K562 (cell line): Measurements from ENCODE around the gene TRPC4AP. TPM values are rescaled to one million over a fixed set of nuclear protein-coding genes. Genes with fewer than 3 reads are reported as not detected.
A peak's percentile ranks its signal among the peaks of the same experiment; 100 is the strongest.

Experiments used
- ATAC-seq: fragments of 200-7000 bp; cut with Tn5 transposase; 3 replicates; pipeline ENCODE4 v1.9.1; 2020; ENCODE audit warnings: moderate library complexity
- BruUV-seq: library from RNA; stranded (reverse); fragments of 400-500 nt; replicated peaks from 2 replicates; lab custom pipeline; 2021; lab: Mats Ljungman, UMichigan
- CTCF ChIA-PET: fragments of 300-600 bp; formaldehyde crosslinking; extraction: SDS; loops from one replicate; lab custom pipeline; 2021; ENCODE audit warnings: low intra/inter-chr PET ratio; lab: Yijun Ruan, JAX
- POLR2A ChIA-PET: fragments of 300-600, 350-650 bp; sonication (Branson Sonifier 250); formaldehyde crosslinking; extraction: SDS; loops from one replicate; lab custom pipeline; 2021; ENCODE audit warnings: antibody characterized with exemption, inconsistent platforms; lab: Yijun Ruan, JAX
- DNase-seq, 4 experiments: peaks; one replicate each; pipeline versions ENCODE4 v3.0.0 to v3.0.0-alpha.2; 2011 to 2018; ENCODE audit warnings: low spot score in 3 of 4, mixed read lengths in 3 of 4; ENCODE audit errors: extremely low read depth in 1 of 4
- FAIRE-seq: peaks from 2 replicates; lab custom pipeline; 2011; peaks lifted over from hg19 to GRCh38; lab: Jason Lieb, UNC
- H2AFZ ChIP-seq: 2 replicates; pipeline ENCODE4 v1.6.0; 2011; ENCODE audit warnings: low read depth, low read length, control low read depth, inconsistent platforms
- H3K27ac ChIP-seq: fragments of 200-600 bp; 3 replicates; pipeline ENCODE4 v1.8.0; 2011; ENCODE audit warnings: low read depth, mild to moderate bottlenecking, control low read depth, inconsistent platforms, low read length, moderate library complexity, mixed read lengths; ENCODE audit errors: extremely low read depth
- H3K27me3 ChIP-seq, 2 experiments: fragments of 300-600 bp in 1 of 2; 2 replicates in 1 of 2; 3 replicates in 1 of 2; pipeline versions ENCODE4 v1.6.0 to v1.8.0; 2011; ENCODE audit warnings: inconsistent platforms in 2 of 2, low read length in 2 of 2, mild to moderate bottlenecking in 1 of 2, mixed read lengths in 1 of 2, moderate library complexity in 1 of 2; ENCODE audit not compliant: control insufficient read depth in 2 of 2, insufficient read depth in 2 of 2
- H3K36me3 ChIP-seq: fragments of 300-600 bp; 3 replicates; pipeline ENCODE4 v1.8.0; 2011; ENCODE audit warnings: mild to moderate bottlenecking, low read length, inconsistent platforms; ENCODE audit not compliant: control insufficient read depth, insufficient read depth
- H3K4me1 ChIP-seq, 2 experiments: fragments of 200-600 bp in 1 of 2; replicated peaks in 1 of 2; 2 replicates in 1 of 2; 3 replicates in 1 of 2; pipeline versions ENCODE4 v1.5.1 to v1.8.0; 2011; ENCODE audit warnings: inconsistent platforms in 2 of 2, low read length in 2 of 2, mild to moderate bottlenecking in 1 of 2, mixed read lengths in 1 of 2, moderate library complexity in 1 of 2; ENCODE audit not compliant: control insufficient read depth in 2 of 2, insufficient read depth in 2 of 2
- H3K4me2 ChIP-seq: 2 replicates; pipeline ENCODE4 v1.6.1; 2011; ENCODE audit warnings: low read length, control low read depth, inconsistent platforms, mixed read lengths; ENCODE audit not compliant: insufficient read depth
- H3K4me3 ChIP-seq: fragments of 200-600 bp; sonication (generic), shearing (Covaris generic); 2 replicates; pipeline ENCODE4 v1.5.1; 2016; ENCODE audit warnings: control low read depth, inconsistent platforms
- H3K79me2 ChIP-seq: fragments of 200-600 bp; 3 replicates; pipeline ENCODE4 v1.8.0; 2011; ENCODE audit warnings: low read length, inconsistent platforms; ENCODE audit not compliant: control insufficient read depth, insufficient read depth
- H3K9ac ChIP-seq, 2 experiments: 2 replicates each; pipeline versions ENCODE4 v1.6.0 to v1.6.1; 2011; ENCODE audit warnings: low read depth in 2 of 2, low read length in 2 of 2, control low read depth in 1 of 2, inconsistent platforms in 1 of 2, mild to moderate bottlenecking in 1 of 2, mixed read lengths in 1 of 2; ENCODE audit not compliant: insufficient read depth in 1 of 2
- H3K9me1 ChIP-seq: one replicate; pipeline ENCODE4 v1.6.0; 2011; ENCODE audit warnings: inconsistent platforms, mild to moderate bottlenecking, low read length, moderate library complexity; ENCODE audit not compliant: control insufficient read depth, insufficient read depth
- H3K9me3 ChIP-seq: replicated peaks from 2 replicates; pipeline ENCODE4 v1.5.1; 2011; ENCODE audit warnings: low read depth, low read length, inconsistent platforms; ENCODE audit not compliant: control insufficient read depth, insufficient read depth
- H4K20me1 ChIP-seq: replicated peaks from 2 replicates; pipeline ENCODE4 v1.6.1; 2011; ENCODE audit warnings: low read length, inconsistent platforms, mixed read lengths; ENCODE audit not compliant: control insufficient read depth, insufficient read depth
- ASH1L ChIP-seq: fragments of 450-650 bp; IDR thresholded peaks from 2 replicates; pipeline ENCODE4 v1.6.1; 2018; ENCODE audit warnings: borderline replicate concordance, mild to moderate bottlenecking, low read depth; ENCODE audit not compliant: partially characterized antibody
- CSDE1 ChIP-seq, 2 experiments: fragments of 450-650 bp; IDR thresholded peaks; 2 replicates each; pipeline ENCODE4 v1.6.1; 2016; ENCODE audit warnings: mild to moderate bottlenecking in 1 of 2
- GABPA ChIP-seq: fragments of 200-800 bp; sonication (Bioruptor generic); conservative IDR thresholded peaks from 2 replicates; pipeline ENCODE4 v1.6.1; 2016; ENCODE audit warnings: low read depth, missing genetic modification characterization, missing compliant biosample characterization
- HMG20A ChIP-seq: fragments of 450-650 bp; formaldehyde crosslinking; conservative IDR thresholded peaks from 2 replicates; pipeline ENCODE4 v1.4.0; 2020; ENCODE audit warnings: mild to moderate bottlenecking, mixed read lengths
- MED1 ChIP-seq: sonication (generic); formaldehyde crosslinking; IDR thresholded peaks from 2 replicates; pipeline ENCODE4 v1.8.1; 2023; ENCODE audit warnings: missing genetic modification reagents, borderline replicate concordance
- MYC ChIP-seq, 2 experiments: fragments of 250-450 bp in 1 of 2; sonication (Bioruptor Pico) in 1 of 2; IDR thresholded peaks; 2 replicates each; pipeline versions ENCODE4 v1.5.1 to v1.6.1; 2012 to 2021; ENCODE audit warnings: low read depth in 2 of 2, borderline replicate concordance in 1 of 2, improper control_type of control experiment in 1 of 2, low read length in 1 of 2, mild to moderate bottlenecking in 1 of 2, moderate library complexity in 1 of 2
- POLR2G ChIP-seq: fragments of 200-400 bp; formaldehyde crosslinking; IDR thresholded peaks from 2 replicates; pipeline ENCODE4 v1.6.1; 2017; ENCODE audit warnings: low read depth, mild to moderate bottlenecking, antibody characterized with exemption, low read length, moderate library complexity
- RBM22 ChIP-seq: fragments of 200-400 bp; formaldehyde crosslinking; IDR thresholded peaks from 2 replicates; pipeline ENCODE4 v1.6.1; 2018; ENCODE audit warnings: low read length, low read depth; ENCODE audit not compliant: poor library complexity, severe bottlenecking
- SNIP1 ChIP-seq: fragments of 450-650 bp; IDR thresholded peaks from 2 replicates; pipeline ENCODE4 v1.7.1; 2017; ENCODE audit warnings: low read depth, mild to moderate bottlenecking
- TBL1XR1 ChIP-seq, 2 experiments: IDR thresholded peaks; 2 replicates each; pipeline ENCODE4 v1.6.1; 2012; ENCODE audit warnings: improper control_type of control experiment in 2 of 2, low read length in 2 of 2, mild to moderate bottlenecking in 1 of 2
- ZKSCAN3 ChIP-seq: fragments of 250-450 bp; sonication (Bioruptor Pico); IDR thresholded peaks from 2 replicates; pipeline ENCODE4 v1.4.0; 2020
- ZNF764 ChIP-seq: fragments of 250-450 bp; sonication (Bioruptor Pico); IDR thresholded peaks from 2 replicates; pipeline ENCODE4 v1.4.0; 2020; ENCODE audit warnings: low read depth, mild to moderate bottlenecking, moderate library complexity
- WGBS: fragments of 100-300 bp; shearing (Covaris generic); methylation state at CpG from one replicate; pipeline ENCODE4 v1.1.6; 2016; ENCODE audit warnings: low coverage, mixed read lengths; ENCODE audit not compliant: insufficient coverage; ENCODE audit errors: missing lambda C conversion rate; 5-methylcytosine and 5-hydroxymethylcytosine counted together
- in situ Hi-C: fragments of 300-500 bp; cut with MboI; formaldehyde crosslinking; loops from 4 replicates; pipeline ENCODE4 v1.15.0; 2018; ENCODE audit warnings: inconsistent platforms, mixed read lengths
- intact Hi-C: fragments of 100-400 bp; cut with micrococcal nuclease; formaldehyde crosslinking; loops from 2 replicates; pipeline ENCODE4 v1.14.2; 2022
- polyA plus RNA-seq, 8 experiments: library from polyadenylated mRNA; depleted of rRNA in 4 of 8; stranded (reverse) in 5 of 8; unstranded in 3 of 8; fragments of >200 nt; fragmentation: Nextera tagmentation in 2 of 8; fragmentation: Illumina TruSeq in 1 of 8; extraction: Ambion mirVana in 2 of 8; extraction: Trizol in 1 of 8; gene quantifications; 2 replicates each; pipeline versions ENCODE4 v1.2.1 to v1.2.3, GENCODE V29; 2011 to 2014; ENCODE audit warnings: inconsistent platforms in 1 of 8, missing spikeins in 1 of 8
- total RNA-seq, 7 experiments: library from RNA; depleted of rRNA in 6 of 7; stranded (reverse); fragments of >200 nt in 6 of 7; fragmentation: Illumina TruSeq in 2 of 7; extraction: Trizol in 2 of 7; gene quantifications; 2 replicates each; pipeline versions ENCODE4 v1.2.1 to v1.2.3, GENCODE V29; 2011 to 2021; ENCODE audit warnings: low replicate concordance in 1 of 7
- TF ChIP-seq, protein P1 (sequence below): sonication (generic); formaldehyde crosslinking; IDR thresholded peaks from 2 replicates; pipeline ENCODE4 v1.8.0; 2022; ENCODE audit warnings: mild to moderate bottlenecking, low read depth, missing genetic modification reagents
- TF ChIP-seq, protein P2 (sequence below): fragments of 250-450 bp; sonication (Bioruptor Pico); IDR thresholded peaks from 2 replicates; pipeline ENCODE4 v1.4.0; 2020; ENCODE audit warnings: mild to moderate bottlenecking, moderate library complexity
- TF ChIP-seq, protein P3 (sequence below): sonication (generic); formaldehyde crosslinking; IDR thresholded peaks from 2 replicates; pipeline ENCODE4 v1.4.0; 2020; ENCODE audit warnings: mild to moderate bottlenecking, missing genetic modification reagents

Gene TRPC4AP
- total and polyA plus RNA-seq, 9 of the 15 experiments (the other 6 are each of a cell fraction or from before 2014, with no cell fraction given), result 2.3 to 70.3 (median 33.3) TPM

DNA sequence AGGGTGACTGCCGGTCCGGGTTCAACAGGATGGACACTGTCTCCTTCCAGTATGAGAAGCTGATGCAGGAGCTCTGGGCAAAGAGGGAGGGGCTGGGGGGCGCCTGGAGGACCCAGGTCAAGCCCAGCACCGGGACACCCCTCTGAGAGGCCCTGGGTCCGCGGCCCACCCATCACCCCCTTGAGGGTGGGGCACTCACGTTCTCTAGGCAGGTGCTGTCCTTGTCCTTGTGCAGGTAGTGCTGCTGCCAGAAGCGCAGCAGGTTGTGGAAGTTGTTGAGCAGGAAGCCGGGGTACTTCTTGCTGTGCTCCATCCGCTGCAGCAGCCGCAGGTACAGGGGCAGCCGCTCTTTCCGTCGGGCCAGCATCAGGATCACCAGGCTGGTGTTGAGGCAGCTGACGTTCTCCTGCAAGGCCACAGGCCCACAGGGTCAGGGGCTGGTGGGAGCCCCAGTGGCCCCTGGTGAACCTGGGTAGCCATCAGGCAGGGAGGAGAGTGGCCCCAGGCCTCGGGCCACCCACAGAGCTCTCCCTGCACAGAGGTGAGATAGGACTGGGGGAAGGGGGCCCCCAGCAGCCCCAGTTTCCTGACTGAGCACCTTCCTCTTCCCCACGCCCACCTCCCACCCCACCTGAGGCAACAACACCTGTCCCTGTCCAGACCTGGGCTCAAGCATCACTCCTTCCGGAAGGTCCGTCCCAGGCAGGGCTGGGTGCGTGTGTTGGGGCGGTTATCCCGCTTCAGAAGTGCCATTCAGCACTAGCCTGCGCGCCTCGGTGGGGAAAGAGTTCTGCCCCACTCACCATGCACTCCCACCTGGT is 89.2 kb downstream of the TRPC4AP start:
- Histone ChIP-seq H3K79me2 (no peaks in the 10 kb centered on the region), H3K27me3 (no peaks in the 10 kb centered on the region), H3K4me1 (peaks cover 0 to 16% of the 10 kb centered on the region in 2 experiments; a peak in 2 of 5 replicates), H2AFZ (no peak overlapping the region), H3K27ac (no peak overlapping the region), H3K4me2 (no peak overlapping the region), H4K20me1 (no peaks in the 10 kb centered on the region), H3K9me1 (no peaks in the 10 kb centered on the region), H3K4me3 (no peak overlapping the region), H3K9ac (no peak overlapping the region), H3K9me3 (no peaks in the 10 kb centered on the region), H3K36me3 (peaks cover 100% of the 10 kb centered on the region; the same call in 2 of the 3 replicates)
- 90% methylated on average over 22 of the region's 25 CpGs for WGBS
- FAIRE-seq (no peak), ATAC-seq (no peak), DNase-seq (no peak)
- in situ Hi-C loops (no loop called here), intact Hi-C loops (no loop called here)
- ChIA-PET CTCF (interaction anchor here (0.5 kb wide), 1 partner anchor 197 kb away, joined by 3 read pairs; no protein-coding TSS in a partner anchor), POLR2A (interaction anchor here (0.7 to 1.6 kb wide), 2 partner anchors 24 to 52 kb away, joined by 3 to 4 read pairs; no protein-coding TSS in a partner anchor)
- no peak for TF ChIP-seq MYC (IDR thresholded peaks at IDR 0.05; ENCODE audit: low read depth, low read length)
- TF ChIP-seq MYC (CRISPR knock-in tag; IDR thresholded peaks at IDR 0.05; ENCODE audit: borderline replicate concordance, low read depth), result no peak
- TF ChIP-seq ASH1L, result no peak
- peak; percentile 55 for TF ChIP-seq POLR2G
- peak; percentile 78 for TF ChIP-seq RBM22
- TF ChIP-seq, protein P1, sequence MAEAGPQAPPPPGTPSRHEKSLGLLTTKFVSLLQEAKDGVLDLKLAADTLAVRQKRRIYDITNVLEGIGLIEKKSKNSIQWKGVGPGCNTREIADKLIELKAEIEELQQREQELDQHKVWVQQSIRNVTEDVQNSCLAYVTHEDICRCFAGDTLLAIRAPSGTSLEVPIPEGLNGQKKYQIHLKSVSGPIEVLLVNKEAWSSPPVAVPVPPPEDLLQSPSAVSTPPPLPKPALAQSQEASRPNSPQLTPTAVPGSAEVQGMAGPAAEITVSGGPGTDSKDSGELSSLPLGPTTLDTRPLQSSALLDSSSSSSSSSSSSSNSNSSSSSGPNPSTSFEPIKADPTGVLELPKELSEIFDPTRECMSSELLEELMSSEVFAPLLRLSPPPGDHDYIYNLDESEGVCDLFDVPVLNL (CRISPR knock-in tag), result no peak
- no peak for TF ChIP-seq ZNF764
- TF ChIP-seq SNIP1, result no peak
- TF ChIP-seq TBL1XR1 (IDR thresholded peaks at IDR 0.05; ENCODE audit: low read length in 2 of 2), result no peak
- TF ChIP-seq CSDE1 (IDR thresholded peaks at IDR 0.05), result no peak
- TF ChIP-seq GABPA (tag), result no peak
- TF ChIP-seq, protein P2, sequence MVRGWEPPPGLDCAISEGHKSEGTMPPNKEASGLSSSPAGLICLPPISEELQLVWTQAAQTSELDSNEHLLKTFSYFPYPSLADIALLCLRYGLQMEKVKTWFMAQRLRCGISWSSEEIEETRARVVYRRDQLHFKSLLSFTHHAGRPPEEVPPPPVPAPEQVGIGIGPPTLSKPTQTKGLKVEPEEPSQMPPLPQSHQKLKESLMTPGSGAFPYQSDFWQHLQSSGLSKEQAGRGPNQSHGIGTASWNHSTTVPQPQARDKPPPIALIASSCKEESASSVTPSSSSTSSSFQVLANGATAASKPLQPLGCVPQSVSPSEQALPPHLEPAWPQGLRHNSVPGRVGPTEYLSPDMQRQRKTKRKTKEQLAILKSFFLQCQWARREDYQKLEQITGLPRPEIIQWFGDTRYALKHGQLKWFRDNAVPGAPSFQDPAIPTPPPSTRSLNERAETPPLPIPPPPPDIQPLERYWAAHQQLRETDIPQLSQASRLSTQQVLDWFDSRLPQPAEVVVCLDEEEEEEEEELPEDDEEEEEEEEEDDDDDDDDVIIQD (CRISPR knock-in tag), result no peak
- no peak for TF ChIP-seq ZKSCAN3
- TF ChIP-seq, protein P3, sequence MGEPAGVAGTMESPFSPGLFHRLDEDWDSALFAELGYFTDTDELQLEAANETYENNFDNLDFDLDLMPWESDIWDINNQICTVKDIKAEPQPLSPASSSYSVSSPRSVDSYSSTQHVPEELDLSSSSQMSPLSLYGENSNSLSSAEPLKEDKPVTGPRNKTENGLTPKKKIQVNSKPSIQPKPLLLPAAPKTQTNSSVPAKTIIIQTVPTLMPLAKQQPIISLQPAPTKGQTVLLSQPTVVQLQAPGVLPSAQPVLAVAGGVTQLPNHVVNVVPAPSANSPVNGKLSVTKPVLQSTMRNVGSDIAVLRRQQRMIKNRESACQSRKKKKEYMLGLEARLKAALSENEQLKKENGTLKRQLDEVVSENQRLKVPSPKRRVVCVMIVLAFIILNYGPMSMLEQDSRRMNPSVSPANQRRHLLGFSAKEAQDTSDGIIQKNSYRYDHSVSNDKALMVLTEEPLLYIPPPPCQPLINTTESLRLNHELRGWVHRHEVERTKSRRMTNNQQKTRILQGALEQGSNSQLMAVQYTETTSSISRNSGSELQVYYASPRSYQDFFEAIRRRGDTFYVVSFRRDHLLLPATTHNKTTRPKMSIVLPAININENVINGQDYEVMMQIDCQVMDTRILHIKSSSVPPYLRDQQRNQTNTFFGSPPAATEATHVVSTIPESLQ (CRISPR knock-in tag), result no peak
- TF ChIP-seq HMG20A, result no peak
- no peak for TF ChIP-seq MED1 (CRISPR knock-in tag)
- no TSS peak for BruUV-seq
